ENCODE results near the gene MYO1C.

GRCh38 chr17:1420163-1420562 lies 72.3 kb downstream of the MYO1C start:
- TF ChIP-seq EZH2phosphoT487 (IDR thresholded peaks at IDR 0.05; ENCODE audit: insufficient read depth, low read depth) (no peak), EZH2 (IDR thresholded peaks at IDR 0.05; ENCODE audit: insufficient read depth, poor library complexity, severe bottlenecking) (no peak)
